Liver (tissue), 9 donors: ENCODE results near the gene ZSCAN1. TPM values are rescaled to one million over a fixed set of nuclear protein-coding genes. Genes with fewer than 3 reads are reported as not detected.
A peak's percentile ranks its signal among the peaks of the same experiment; 100 is the strongest.

Experiments
- DNase-seq: peaks from one replicate; pipeline ENCODE4 v3.0.0-alpha.2; 2017; ENCODE audit warnings: low spot score
- H3K27ac ChIP-seq, 2 donors: one replicate each; pipeline ENCODE4 v1.7.0; 2013; ENCODE audit warnings: inconsistent platforms in 2 of 2, low read length in 2 of 2, control low read depth in 1 of 2, low read depth in 1 of 2, mild to moderate bottlenecking in 1 of 2
- H3K27me3 ChIP-seq, 4 donors: one replicate each; pipeline versions ENCODE4 v1.6.1 to v1.7.0; 2013; ENCODE audit warnings: low read length in 3 of 4, inconsistent platforms in 1 of 4, mild to moderate bottlenecking in 1 of 4, moderate library complexity in 1 of 4; ENCODE audit not compliant: control insufficient read depth in 4 of 4, insufficient read depth in 4 of 4
- H3K36me3 ChIP-seq, 4 donors: one replicate each; pipeline versions ENCODE4 v1.6.1 to v1.7.0; 2013; ENCODE audit warnings: low read length in 3 of 4, mild to moderate bottlenecking in 3 of 4, low read depth in 1 of 4, moderate library complexity in 1 of 4; ENCODE audit not compliant: control insufficient read depth in 4 of 4, insufficient read depth in 3 of 4
- H3K4me1 ChIP-seq, 4 donors: one replicate each; pipeline versions ENCODE4 v1.6.1 to v1.7.0; 2013; ENCODE audit warnings: low read length in 3 of 4, mild to moderate bottlenecking in 3 of 4, moderate library complexity in 1 of 4; ENCODE audit not compliant: control insufficient read depth in 4 of 4, insufficient read depth in 4 of 4
- H3K4me3 ChIP-seq, 3 donors: one replicate each; pipeline versions ENCODE4 v1.6.1 to v1.7.0; 2013; ENCODE audit warnings: low read length in 3 of 3, control low read depth in 1 of 3, low read depth in 1 of 3, mild to moderate bottlenecking in 1 of 3
- H3K9ac ChIP-seq, 2 donors: one replicate each; pipeline ENCODE4 v1.7.0; 2013; ENCODE audit warnings: low read length in 2 of 2, mild to moderate bottlenecking in 2 of 2, moderate library complexity in 2 of 2, control low read depth in 1 of 2, low read depth in 1 of 2
- H3K9me3 ChIP-seq, 4 donors: one replicate each; pipeline versions ENCODE4 v1.6.1 to v1.7.0; 2013; ENCODE audit warnings: low read length in 3 of 4; ENCODE audit not compliant: control insufficient read depth in 4 of 4
- ATF3 ChIP-seq: IDR thresholded peaks from 2 replicates; pipeline ENCODE4 v1.6.1; 2016; ENCODE audit warnings: antibody characterized with exemption
- CTCF ChIP-seq: fragments of 150-350 bp; IDR thresholded peaks from 2 replicates; pipeline ENCODE4 v1.5.1; 2017; ENCODE audit warnings: improper control_type of control experiment, low read depth, low read length; ENCODE audit not compliant: missing input control
- EGR1 ChIP-seq, 2 donors: IDR thresholded peaks; 2 replicates each; pipeline ENCODE4 v1.6.1; 2016 to 2018; ENCODE audit warnings: antibody characterized with exemption in 2 of 2, low read depth in 2 of 2
- FOXA1 ChIP-seq: IDR thresholded peaks from 2 replicates; pipeline ENCODE4 v1.6.1; 2016; ENCODE audit warnings: antibody characterized with exemption
- FOXA2 ChIP-seq: IDR thresholded peaks from 2 replicates; pipeline ENCODE4 v1.6.1; 2016; ENCODE audit warnings: antibody characterized with exemption
- GABPA ChIP-seq, 2 donors: IDR thresholded peaks in 1 of 2; conservative IDR thresholded peaks in 1 of 2; 2 replicates each; pipeline ENCODE4 v1.6.1; 2016; ENCODE audit warnings: antibody characterized with exemption in 2 of 2, mild to moderate bottlenecking in 1 of 2, moderate library complexity in 1 of 2
- HNF4A ChIP-seq, 2 donors: conservative IDR thresholded peaks; 2 replicates each; pipeline ENCODE4 v1.6.1; 2016; ENCODE audit warnings: antibody characterized with exemption in 2 of 2, mild to moderate bottlenecking in 2 of 2
- HNF4G ChIP-seq: IDR thresholded peaks from 2 replicates; pipeline ENCODE4 v1.6.1; 2016; ENCODE audit warnings: antibody characterized with exemption
- MAX ChIP-seq: IDR thresholded peaks from 2 replicates; pipeline ENCODE4 v1.6.1; 2016; ENCODE audit warnings: antibody characterized with exemption
- RAD21 ChIP-seq, 2 donors: IDR thresholded peaks; 2 replicates each; pipeline ENCODE4 v1.6.1; 2016; ENCODE audit warnings: antibody characterized with exemption in 2 of 2, mild to moderate bottlenecking in 2 of 2
- RXRA ChIP-seq, 2 donors: IDR thresholded peaks; 2 replicates each; pipeline ENCODE4 v1.6.1; 2017 to 2018; ENCODE audit warnings: antibody characterized with exemption in 2 of 2, mild to moderate bottlenecking in 1 of 2
- SP1 ChIP-seq: IDR thresholded peaks from 2 replicates; pipeline ENCODE4 v1.6.1; 2018; ENCODE audit warnings: antibody characterized with exemption, mild to moderate bottlenecking
- TAF1 ChIP-seq: conservative IDR thresholded peaks from 2 replicates; pipeline ENCODE4 v1.6.1; 2016; ENCODE audit warnings: antibody characterized with exemption, mild to moderate bottlenecking
- YY1 ChIP-seq: IDR thresholded peaks from 2 replicates; pipeline ENCODE4 v1.6.1; 2016; ENCODE audit warnings: antibody characterized with exemption, mild to moderate bottlenecking
- ZBTB33 ChIP-seq: IDR thresholded peaks from 2 replicates; pipeline ENCODE4 v1.6.1; 2016; ENCODE audit warnings: antibody characterized with exemption
- WGBS: extraction: QIAGEN DNeasy Blood & Tissue Kit; methylation state at CpG from one replicate; pipeline ENCODE4 v1.1.7; 2013; 5-methylcytosine and 5-hydroxymethylcytosine counted together
- polyA plus RNA-seq, 2 donors: library from polyadenylated mRNA; stranded (reverse) in 1 of 2; unstranded in 1 of 2; fragments of 200-250 nt in 1 of 2; fragments of >200 nt in 1 of 2; fragmentation: Nextera tagmentation in 1 of 2; extraction: Ambion mirVana in 1 of 2; gene quantifications; one replicate each; pipeline versions ENCODE4 v1.2.1 to v1.2.3, GENCODE V29; 2013 to 2015
- total RNA-seq, 2 donors: library from RNA; depleted of rRNA; stranded (reverse); fragments of >200 nt; gene quantifications; one replicate each; pipeline ENCODE4 v1.2.3, GENCODE V29; 2014
- donor health status: healthy.
- donor health status: healthy.
- donor health status: healthy.
- donor health status: healthy.
- donor health status: healthy.

Gene ZSCAN1
- total and polyA plus RNA-seq, 4 donors, result 0.13 TPM; not detected in 3

GRCh38 chr19:58003174-58003828 is 30.5 kb upstream of the ZSCAN1 start:
- 34% methylated on average over 31 of the region's 31 CpGs for WGBS
- peaks cover 20 to 46% (median 44%) of the 10 kb centered on the region in 4 donors for H3K36me3 ChIP-seq

GRCh38 chr19:58007285-58007684 is 26.5 kb upstream of the ZSCAN1 start:
- Histone ChIP-seq H3K27ac (no peak overlapping the region), H3K9ac (no peak overlapping the region), H3K4me1 (peaks cover 2 to 7% (median 5%) of the 10 kb centered on the region in 4 donors), H3K9me3 (peaks cover 25 to 66% (median 52%) of the 10 kb centered on the region in 4 donors), H3K4me3 (peak overlapping the region in 1 of 3 donors; percentile 17), H3K27me3 (no peaks in the 10 kb centered on the region), H3K36me3 (peaks cover 4 to 25% (median 19%) of the 10 kb centered on the region in 4 donors)
- no peak for DNase-seq
- 98% methylated on average over 1 of the region's 1 CpG for WGBS
- TF ChIP-seq EGR1 (IDR thresholded peaks at IDR 0.05; ENCODE audit: low read depth in 2 of 2), result no peak
- no peak for TF ChIP-seq MAX
- no peak for TF ChIP-seq FOXA2
- no peak for TF ChIP-seq FOXA1
- TF ChIP-seq CTCF, result no peak
- TF ChIP-seq YY1, result no peak
- no peak for TF ChIP-seq ZBTB33
- no peak for TF ChIP-seq GABPA (IDR thresholded peaks at IDR 0.05 in 1 of 2, conservative IDR thresholded peaks at IDR 0.05 in 1 of 2)
- no peak for TF ChIP-seq TAF1
- no peak for TF ChIP-seq HNF4G
- no peak for TF ChIP-seq HNF4A (conservative IDR thresholded peaks at IDR 0.05)
- TF ChIP-seq RAD21 (IDR thresholded peaks at IDR 0.05), result no peak
- TF ChIP-seq SP1, result no peak
- TF ChIP-seq ATF3, result no peak

More at GRCh38 chr19:58003174-58003828, 30.5 kb upstream of the ZSCAN1 start:
- peak overlapping the region; percentile 72 to 91 for H3K27ac ChIP-seq
- H3K4me1 ChIP-seq, result peaks cover 7 to 19% (median 13%) of the 10 kb centered on the region in 4 donors
- no peaks in the 10 kb centered on the region for H3K27me3 ChIP-seq
- peak overlapping the region; percentile 89 to 93 (median 91) for H3K4me3 ChIP-seq
- no peak for TF ChIP-seq YY1
- TF ChIP-seq EGR1 (IDR thresholded peaks at IDR 0.05; ENCODE audit: low read depth in 2 of 2), result no peak
- no peak for TF ChIP-seq GABPA (IDR thresholded peaks at IDR 0.05 in 1 of 2, conservative IDR thresholded peaks at IDR 0.05 in 1 of 2)
- TF ChIP-seq ATF3, result no peak
- no peak for TF ChIP-seq CTCF
- no peak for TF ChIP-seq ZBTB33
- no peak for TF ChIP-seq RXRA (IDR thresholded peaks at IDR 0.05)
- TF ChIP-seq FOXA2, result no peak
- H3K9ac ChIP-seq, result peak overlapping the region; percentile 7 to 18
- DNase-seq, result no peak
- peaks cover 41 to 62% (median 50%) of the 10 kb centered on the region in 4 donors for H3K9me3 ChIP-seq
